WTC11 (cell line): ENCODE data around the gene PRDM15. TPM values are rescaled to one million over a fixed set of nuclear protein-coding genes. Genes with fewer than 3 reads are reported as not detected.

Experiments
- ATAC-seq: fragments of 200-7000 bp; cut with Tn5 transposase; 2 replicates; pipeline ENCODE4 v1.10.0; 2021; ENCODE audit warnings: mild to moderate bottlenecking, moderate library complexity
- CTCF ChIA-PET: fragments of 300-600 bp; sonication (Branson Sonifier 250); formaldehyde crosslinking; loops from one replicate; lab custom pipeline; 2021; ENCODE audit warnings: antibody characterized with exemption; lab: Charles Lee
- POLR2A ChIA-PET: fragments of 350-600 bp; sonication (Branson Sonifier 250); formaldehyde crosslinking; loops from one replicate; lab custom pipeline; 2021; ENCODE audit warnings: antibody characterized with exemption; lab: Charles Lee
- DNase-seq: peaks from one replicate; pipeline ENCODE4 v3.0.0; 2021; ENCODE audit warnings: low spot score
- H3K27ac Mint-ChIP-seq: 2 replicates; pipeline ENCODE4 v1.8.0; 2021; ENCODE audit warnings: mixed read lengths
- H3K27me3 Mint-ChIP-seq: 2 replicates; pipeline ENCODE4 v1.8.0; 2021; ENCODE audit warnings: low read depth, mild to moderate bottlenecking, moderate library complexity, mixed read lengths
- H3K36me3 Mint-ChIP-seq: 2 replicates; pipeline ENCODE4 v1.8.0; 2021; ENCODE audit warnings: mixed read lengths
- H3K4me1 Mint-ChIP-seq: 2 replicates; pipeline ENCODE4 v1.8.0; 2022; ENCODE audit warnings: mixed read lengths
- H3K4me3 Mint-ChIP-seq: 2 replicates; pipeline ENCODE4 v1.8.0; 2021; ENCODE audit warnings: mild to moderate bottlenecking, moderate library complexity, mixed read lengths
- H3K9me3 Mint-ChIP-seq: 2 replicates; pipeline ENCODE4 v1.8.0; 2021; ENCODE audit warnings: mixed read lengths
- GTF2I ChIP-seq: fragments of 250-450 bp; sonication (Bioruptor Pico); conservative IDR thresholded peaks from 2 replicates; pipeline ENCODE4 v1.4.0; 2021; ENCODE audit warnings: mild to moderate bottlenecking
- NFYB ChIP-seq: sonication (generic); formaldehyde crosslinking; conservative IDR thresholded peaks from 2 replicates; pipeline ENCODE4 v1.8.0; 2022; ENCODE audit warnings: low read depth, missing genetic modification reagents
- TP53 ChIP-seq: sonication (generic); formaldehyde crosslinking; IDR thresholded peaks from 2 replicates; pipeline ENCODE4 v1.8.1; 2023; ENCODE audit warnings: mild to moderate bottlenecking, missing genetic modification reagents
- ZNF219 ChIP-seq: sonication (generic); formaldehyde crosslinking; IDR thresholded peaks from 2 replicates; pipeline ENCODE4 v1.8.0; 2023; ENCODE audit warnings: missing genetic modification reagents, mild to moderate bottlenecking, borderline replicate concordance
- ZNF423 ChIP-seq: fragments of 250-450 bp; sonication (Bioruptor Pico); IDR thresholded peaks from 2 replicates; pipeline ENCODE4 v2.1.2; 2022; ENCODE audit warnings: mild to moderate bottlenecking, moderate library complexity
- ZNF671 ChIP-seq: fragments of 250-450 bp; sonication (Bioruptor Pico); IDR thresholded peaks from 2 replicates; pipeline ENCODE4 v1.8.0; 2021; ENCODE audit warnings: mild to moderate bottlenecking
- total RNA-seq: library from RNA; stranded (reverse); gene quantifications from 3 replicates; pipeline ENCODE4 v1.2.3, GENCODE V29; 2021
- TF ChIP-seq, protein P1 (sequence below): sonication (generic); formaldehyde crosslinking; IDR thresholded peaks from 2 replicates; pipeline ENCODE4 v1.8.0; 2022; ENCODE audit warnings: mild to moderate bottlenecking, missing genetic modification reagents
- TF ChIP-seq, protein P2 (sequence below): sonication (generic); formaldehyde crosslinking; IDR thresholded peaks from 2 replicates; pipeline ENCODE4 v1.8.0; 2023; ENCODE audit warnings: mild to moderate bottlenecking, missing genetic modification reagents
- TF ChIP-seq, protein P3 (sequence below): sonication (generic); formaldehyde crosslinking; IDR thresholded peaks from 2 replicates; pipeline ENCODE4 v1.8.0; 2023; ENCODE audit warnings: missing genetic modification reagents, mild to moderate bottlenecking, borderline replicate concordance
- TF ChIP-seq, protein P4 (sequence below): sonication (generic); formaldehyde crosslinking; IDR thresholded peaks from 2 replicates; pipeline ENCODE4 v1.8.1; 2023; ENCODE audit warnings: mild to moderate bottlenecking, missing genetic modification reagents
- TF ChIP-seq, protein P5 (sequence below): fragments of 250-450 bp; sonication (Bioruptor Pico); IDR thresholded peaks from 2 replicates; pipeline ENCODE4 v1.9.0; 2021; ENCODE audit warnings: mild to moderate bottlenecking
- TF ChIP-seq, protein P6 (sequence below): sonication (generic); formaldehyde crosslinking; conservative IDR thresholded peaks from 2 replicates; pipeline ENCODE4 v1.8.1; 2022; ENCODE audit warnings: mild to moderate bottlenecking, missing genetic modification reagents
- TF ChIP-seq, protein P7 (sequence below): sonication (generic); formaldehyde crosslinking; IDR thresholded peaks from 2 replicates; pipeline ENCODE4 v1.8.0; 2023; ENCODE audit warnings: missing genetic modification reagents
- TF ChIP-seq, protein P8 (sequence below): fragments of 250-450 bp; sonication (Bioruptor Pico); IDR thresholded peaks from 2 replicates; pipeline ENCODE4 v1.9.0; 2021; ENCODE audit warnings: mild to moderate bottlenecking
- TF ChIP-seq, protein P9 (sequence below): fragments of 250-450 bp; sonication (Bioruptor Pico); IDR thresholded peaks from 2 replicates; pipeline ENCODE4 v2.1.2; 2022; ENCODE audit warnings: mild to moderate bottlenecking, moderate library complexity
- TF ChIP-seq, protein P10 (sequence below): sonication (generic); formaldehyde crosslinking; IDR thresholded peaks from 2 replicates; pipeline ENCODE4 v1.8.1; 2023; ENCODE audit warnings: mild to moderate bottlenecking, missing genetic modification reagents
- TF ChIP-seq, protein P11 (sequence below): sonication (generic); formaldehyde crosslinking; IDR thresholded peaks from 2 replicates; pipeline ENCODE4 v1.8.1; 2022; ENCODE audit warnings: mild to moderate bottlenecking, moderate library complexity, missing genetic modification reagents

The PRDM15 gene
- total RNA-seq, 1 experiment from 2014 or later = 12.9 TPM

DNA sequence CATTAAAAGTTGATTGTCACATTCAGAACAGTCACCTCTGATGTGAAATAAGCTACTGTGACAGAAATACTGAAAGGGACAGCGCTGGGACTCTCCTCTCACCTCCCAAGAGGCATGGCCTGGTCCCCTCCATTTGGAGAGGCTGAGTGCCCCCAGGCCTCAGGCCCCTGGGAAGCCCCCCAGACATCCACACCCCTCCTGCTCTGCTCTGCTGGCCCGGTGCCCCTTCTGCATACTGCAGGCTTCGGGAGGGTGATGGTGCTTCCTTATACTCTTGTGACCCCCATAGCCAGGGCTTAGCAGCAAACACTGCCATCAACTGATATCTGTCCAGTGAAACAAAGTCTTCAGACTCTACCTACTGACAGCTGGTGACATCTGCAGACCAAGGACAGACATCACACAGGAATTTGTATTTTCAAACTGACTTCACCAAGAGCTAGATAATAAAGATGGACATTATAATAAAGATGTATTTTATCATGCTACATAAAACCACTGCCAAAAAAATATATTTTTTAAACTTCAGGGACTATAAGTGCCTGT lies 37.8 kb upstream of the PRDM15 start (continued):
- TF ChIP-seq, protein P1, sequence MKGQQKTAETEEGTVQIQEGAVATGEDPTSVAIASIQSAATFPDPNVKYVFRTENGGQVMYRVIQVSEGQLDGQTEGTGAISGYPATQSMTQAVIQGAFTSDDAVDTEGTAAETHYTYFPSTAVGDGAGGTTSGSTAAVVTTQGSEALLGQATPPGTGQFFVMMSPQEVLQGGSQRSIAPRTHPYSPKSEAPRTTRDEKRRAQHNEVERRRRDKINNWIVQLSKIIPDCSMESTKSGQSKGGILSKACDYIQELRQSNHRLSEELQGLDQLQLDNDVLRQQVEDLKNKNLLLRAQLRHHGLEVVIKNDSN (CRISPR knock-in tag) = no peak
- TF ChIP-seq, protein P2, sequence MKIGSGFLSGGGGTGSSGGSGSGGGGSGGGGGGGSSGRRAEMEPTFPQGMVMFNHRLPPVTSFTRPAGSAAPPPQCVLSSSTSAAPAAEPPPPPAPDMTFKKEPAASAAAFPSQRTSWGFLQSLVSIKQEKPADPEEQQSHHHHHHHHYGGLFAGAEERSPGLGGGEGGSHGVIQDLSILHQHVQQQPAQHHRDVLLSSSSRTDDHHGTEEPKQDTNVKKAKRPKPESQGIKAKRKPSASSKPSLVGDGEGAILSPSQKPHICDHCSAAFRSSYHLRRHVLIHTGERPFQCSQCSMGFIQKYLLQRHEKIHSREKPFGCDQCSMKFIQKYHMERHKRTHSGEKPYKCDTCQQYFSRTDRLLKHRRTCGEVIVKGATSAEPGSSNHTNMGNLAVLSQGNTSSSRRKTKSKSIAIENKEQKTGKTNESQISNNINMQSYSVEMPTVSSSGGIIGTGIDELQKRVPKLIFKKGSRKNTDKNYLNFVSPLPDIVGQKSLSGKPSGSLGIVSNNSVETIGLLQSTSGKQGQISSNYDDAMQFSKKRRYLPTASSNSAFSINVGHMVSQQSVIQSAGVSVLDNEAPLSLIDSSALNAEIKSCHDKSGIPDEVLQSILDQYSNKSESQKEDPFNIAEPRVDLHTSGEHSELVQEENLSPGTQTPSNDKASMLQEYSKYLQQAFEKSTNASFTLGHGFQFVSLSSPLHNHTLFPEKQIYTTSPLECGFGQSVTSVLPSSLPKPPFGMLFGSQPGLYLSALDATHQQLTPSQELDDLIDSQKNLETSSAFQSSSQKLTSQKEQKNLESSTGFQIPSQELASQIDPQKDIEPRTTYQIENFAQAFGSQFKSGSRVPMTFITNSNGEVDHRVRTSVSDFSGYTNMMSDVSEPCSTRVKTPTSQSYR (CRISPR knock-in tag) = no peak
- no peak for TF ChIP-seq ZNF219 (CRISPR knock-in tag)
- TF ChIP-seq, protein P3, sequence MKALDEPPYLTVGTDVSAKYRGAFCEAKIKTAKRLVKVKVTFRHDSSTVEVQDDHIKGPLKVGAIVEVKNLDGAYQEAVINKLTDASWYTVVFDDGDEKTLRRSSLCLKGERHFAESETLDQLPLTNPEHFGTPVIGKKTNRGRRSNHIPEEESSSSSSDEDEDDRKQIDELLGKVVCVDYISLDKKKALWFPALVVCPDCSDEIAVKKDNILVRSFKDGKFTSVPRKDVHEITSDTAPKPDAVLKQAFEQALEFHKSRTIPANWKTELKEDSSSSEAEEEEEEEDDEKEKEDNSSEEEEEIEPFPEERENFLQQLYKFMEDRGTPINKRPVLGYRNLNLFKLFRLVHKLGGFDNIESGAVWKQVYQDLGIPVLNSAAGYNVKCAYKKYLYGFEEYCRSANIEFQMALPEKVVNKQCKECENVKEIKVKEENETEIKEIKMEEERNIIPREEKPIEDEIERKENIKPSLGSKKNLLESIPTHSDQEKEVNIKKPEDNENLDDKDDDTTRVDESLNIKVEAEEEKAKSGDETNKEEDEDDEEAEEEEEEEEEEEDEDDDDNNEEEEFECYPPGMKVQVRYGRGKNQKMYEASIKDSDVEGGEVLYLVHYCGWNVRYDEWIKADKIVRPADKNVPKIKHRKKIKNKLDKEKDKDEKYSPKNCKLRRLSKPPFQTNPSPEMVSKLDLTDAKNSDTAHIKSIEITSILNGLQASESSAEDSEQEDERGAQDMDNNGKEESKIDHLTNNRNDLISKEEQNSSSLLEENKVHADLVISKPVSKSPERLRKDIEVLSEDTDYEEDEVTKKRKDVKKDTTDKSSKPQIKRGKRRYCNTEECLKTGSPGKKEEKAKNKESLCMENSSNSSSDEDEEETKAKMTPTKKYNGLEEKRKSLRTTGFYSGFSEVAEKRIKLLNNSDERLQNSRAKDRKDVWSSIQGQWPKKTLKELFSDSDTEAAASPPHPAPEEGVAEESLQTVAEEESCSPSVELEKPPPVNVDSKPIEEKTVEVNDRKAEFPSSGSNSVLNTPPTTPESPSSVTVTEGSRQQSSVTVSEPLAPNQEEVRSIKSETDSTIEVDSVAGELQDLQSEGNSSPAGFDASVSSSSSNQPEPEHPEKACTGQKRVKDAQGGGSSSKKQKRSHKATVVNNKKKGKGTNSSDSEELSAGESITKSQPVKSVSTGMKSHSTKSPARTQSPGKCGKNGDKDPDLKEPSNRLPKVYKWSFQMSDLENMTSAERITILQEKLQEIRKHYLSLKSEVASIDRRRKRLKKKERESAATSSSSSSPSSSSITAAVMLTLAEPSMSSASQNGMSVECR (CRISPR knock-in tag) = no peak

DNA sequence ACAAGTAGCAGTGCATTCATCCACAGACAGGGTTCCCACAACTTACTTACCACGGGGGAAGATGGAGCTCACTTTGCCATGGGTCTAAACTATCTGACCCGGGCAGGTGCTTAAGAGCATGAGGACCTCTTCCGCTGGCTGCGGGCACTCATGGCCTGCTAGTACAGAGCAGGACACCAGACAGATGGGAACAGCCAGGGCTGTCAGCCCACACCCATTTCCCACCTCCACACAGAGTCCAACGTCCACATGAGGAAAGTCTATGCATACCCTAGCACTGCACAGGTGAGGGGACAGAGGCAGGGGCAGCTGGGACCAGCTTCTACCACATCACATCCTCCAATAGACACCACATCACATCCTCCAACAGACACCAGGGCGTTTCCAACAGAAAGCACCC lies 35.8 kb upstream of the PRDM15 start:
- Mint-ChIP-seq H3K27ac (no peak overlapping the region), H3K4me3 (no peak overlapping the region), H3K27me3 (no peaks in the 10 kb centered on the region), H3K4me1 (no peaks in the 10 kb centered on the region), H3K36me3 (peaks cover 7% of the 10 kb centered on the region), H3K9me3 (no peaks in the 10 kb centered on the region)
- no peak for DNase-seq
- POLR2A ChIA-PET = no interaction called here
- no peak for ATAC-seq
- CTCF ChIA-PET = interaction anchor here (0.7 kb wide), 1 partner anchor 203 kb away, joined by 3 read pairs; no protein-coding TSS in a partner anchor
- TF ChIP-seq, protein P4, sequence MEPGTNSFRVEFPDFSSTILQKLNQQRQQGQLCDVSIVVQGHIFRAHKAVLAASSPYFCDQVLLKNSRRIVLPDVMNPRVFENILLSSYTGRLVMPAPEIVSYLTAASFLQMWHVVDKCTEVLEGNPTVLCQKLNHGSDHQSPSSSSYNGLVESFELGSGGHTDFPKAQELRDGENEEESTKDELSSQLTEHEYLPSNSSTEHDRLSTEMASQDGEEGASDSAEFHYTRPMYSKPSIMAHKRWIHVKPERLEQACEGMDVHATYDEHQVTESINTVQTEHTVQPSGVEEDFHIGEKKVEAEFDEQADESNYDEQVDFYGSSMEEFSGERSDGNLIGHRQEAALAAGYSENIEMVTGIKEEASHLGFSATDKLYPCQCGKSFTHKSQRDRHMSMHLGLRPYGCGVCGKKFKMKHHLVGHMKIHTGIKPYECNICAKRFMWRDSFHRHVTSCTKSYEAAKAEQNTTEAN (CRISPR knock-in tag) = no peak
- TF ChIP-seq, protein P5, sequence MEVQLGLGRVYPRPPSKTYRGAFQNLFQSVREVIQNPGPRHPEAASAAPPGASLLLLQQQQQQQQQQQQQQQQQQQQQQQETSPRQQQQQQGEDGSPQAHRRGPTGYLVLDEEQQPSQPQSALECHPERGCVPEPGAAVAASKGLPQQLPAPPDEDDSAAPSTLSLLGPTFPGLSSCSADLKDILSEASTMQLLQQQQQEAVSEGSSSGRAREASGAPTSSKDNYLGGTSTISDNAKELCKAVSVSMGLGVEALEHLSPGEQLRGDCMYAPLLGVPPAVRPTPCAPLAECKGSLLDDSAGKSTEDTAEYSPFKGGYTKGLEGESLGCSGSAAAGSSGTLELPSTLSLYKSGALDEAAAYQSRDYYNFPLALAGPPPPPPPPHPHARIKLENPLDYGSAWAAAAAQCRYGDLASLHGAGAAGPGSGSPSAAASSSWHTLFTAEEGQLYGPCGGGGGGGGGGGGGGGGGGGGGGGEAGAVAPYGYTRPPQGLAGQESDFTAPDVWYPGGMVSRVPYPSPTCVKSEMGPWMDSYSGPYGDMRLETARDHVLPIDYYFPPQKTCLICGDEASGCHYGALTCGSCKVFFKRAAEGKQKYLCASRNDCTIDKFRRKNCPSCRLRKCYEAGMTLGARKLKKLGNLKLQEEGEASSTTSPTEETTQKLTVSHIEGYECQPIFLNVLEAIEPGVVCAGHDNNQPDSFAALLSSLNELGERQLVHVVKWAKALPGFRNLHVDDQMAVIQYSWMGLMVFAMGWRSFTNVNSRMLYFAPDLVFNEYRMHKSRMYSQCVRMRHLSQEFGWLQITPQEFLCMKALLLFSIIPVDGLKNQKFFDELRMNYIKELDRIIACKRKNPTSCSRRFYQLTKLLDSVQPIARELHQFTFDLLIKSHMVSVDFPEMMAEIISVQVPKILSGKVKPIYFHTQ (CRISPR knock-in tag) = no peak
- TF ChIP-seq TP53 (CRISPR knock-in tag) (no peak), GTF2I (CRISPR knock-in tag) (no peak), ZNF423 (CRISPR knock-in tag) (no peak), ZNF671 (CRISPR knock-in tag) (no peak), NFYB (CRISPR knock-in tag) (no peak)
- TF ChIP-seq, protein P6, sequence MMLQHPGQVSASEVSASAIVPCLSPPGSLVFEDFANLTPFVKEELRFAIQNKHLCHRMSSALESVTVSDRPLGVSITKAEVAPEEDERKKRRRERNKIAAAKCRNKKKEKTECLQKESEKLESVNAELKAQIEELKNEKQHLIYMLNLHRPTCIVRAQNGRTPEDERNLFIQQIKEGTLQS (CRISPR knock-in tag) = no peak
- TF ChIP-seq, protein P7, sequence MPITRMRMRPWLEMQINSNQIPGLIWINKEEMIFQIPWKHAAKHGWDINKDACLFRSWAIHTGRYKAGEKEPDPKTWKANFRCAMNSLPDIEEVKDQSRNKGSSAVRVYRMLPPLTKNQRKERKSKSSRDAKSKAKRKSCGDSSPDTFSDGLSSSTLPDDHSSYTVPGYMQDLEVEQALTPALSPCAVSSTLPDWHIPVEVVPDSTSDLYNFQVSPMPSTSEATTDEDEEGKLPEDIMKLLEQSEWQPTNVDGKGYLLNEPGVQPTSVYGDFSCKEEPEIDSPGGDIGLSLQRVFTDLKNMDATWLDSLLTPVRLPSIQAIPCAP = no peak
- TF ChIP-seq, protein P8, sequence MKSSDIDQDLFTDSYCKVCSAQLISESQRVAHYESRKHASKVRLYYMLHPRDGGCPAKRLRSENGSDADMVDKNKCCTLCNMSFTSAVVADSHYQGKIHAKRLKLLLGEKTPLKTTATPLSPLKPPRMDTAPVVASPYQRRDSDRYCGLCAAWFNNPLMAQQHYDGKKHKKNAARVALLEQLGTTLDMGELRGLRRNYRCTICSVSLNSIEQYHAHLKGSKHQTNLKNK (CRISPR knock-in tag) = no peak
- TF ChIP-seq, protein P9, sequence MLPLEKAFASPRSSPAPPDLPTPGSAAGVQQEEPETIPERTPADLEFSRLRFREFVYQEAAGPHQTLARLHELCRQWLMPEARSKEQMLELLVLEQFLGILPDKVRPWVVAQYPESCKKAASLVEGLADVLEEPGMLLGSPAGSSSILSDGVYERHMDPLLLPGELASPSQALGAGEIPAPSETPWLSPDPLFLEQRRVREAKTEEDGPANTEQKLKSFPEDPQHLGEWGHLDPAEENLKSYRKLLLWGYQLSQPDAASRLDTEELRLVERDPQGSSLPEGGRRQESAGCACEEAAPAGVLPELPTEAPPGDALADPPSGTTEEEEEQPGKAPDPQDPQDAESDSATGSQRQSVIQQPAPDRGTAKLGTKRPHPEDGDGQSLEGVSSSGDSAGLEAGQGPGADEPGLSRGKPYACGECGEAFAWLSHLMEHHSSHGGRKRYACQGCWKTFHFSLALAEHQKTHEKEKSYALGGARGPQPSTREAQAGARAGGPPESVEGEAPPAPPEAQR (CRISPR knock-in tag) = no peak
- TF ChIP-seq, protein P10, sequence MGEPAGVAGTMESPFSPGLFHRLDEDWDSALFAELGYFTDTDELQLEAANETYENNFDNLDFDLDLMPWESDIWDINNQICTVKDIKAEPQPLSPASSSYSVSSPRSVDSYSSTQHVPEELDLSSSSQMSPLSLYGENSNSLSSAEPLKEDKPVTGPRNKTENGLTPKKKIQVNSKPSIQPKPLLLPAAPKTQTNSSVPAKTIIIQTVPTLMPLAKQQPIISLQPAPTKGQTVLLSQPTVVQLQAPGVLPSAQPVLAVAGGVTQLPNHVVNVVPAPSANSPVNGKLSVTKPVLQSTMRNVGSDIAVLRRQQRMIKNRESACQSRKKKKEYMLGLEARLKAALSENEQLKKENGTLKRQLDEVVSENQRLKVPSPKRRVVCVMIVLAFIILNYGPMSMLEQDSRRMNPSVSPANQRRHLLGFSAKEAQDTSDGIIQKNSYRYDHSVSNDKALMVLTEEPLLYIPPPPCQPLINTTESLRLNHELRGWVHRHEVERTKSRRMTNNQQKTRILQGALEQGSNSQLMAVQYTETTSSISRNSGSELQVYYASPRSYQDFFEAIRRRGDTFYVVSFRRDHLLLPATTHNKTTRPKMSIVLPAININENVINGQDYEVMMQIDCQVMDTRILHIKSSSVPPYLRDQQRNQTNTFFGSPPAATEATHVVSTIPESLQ (CRISPR knock-in tag) = no peak
- TF ChIP-seq, protein P11, sequence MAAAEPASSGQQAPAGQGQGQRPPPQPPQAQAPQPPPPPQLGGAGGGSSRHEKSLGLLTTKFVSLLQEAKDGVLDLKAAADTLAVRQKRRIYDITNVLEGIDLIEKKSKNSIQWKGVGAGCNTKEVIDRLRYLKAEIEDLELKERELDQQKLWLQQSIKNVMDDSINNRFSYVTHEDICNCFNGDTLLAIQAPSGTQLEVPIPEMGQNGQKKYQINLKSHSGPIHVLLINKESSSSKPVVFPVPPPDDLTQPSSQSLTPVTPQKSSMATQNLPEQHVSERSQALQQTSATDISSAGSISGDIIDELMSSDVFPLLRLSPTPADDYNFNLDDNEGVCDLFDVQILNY = no peak
